Upper lobe of left lung (tissue), 6 donors: ENCODE data around the gene ACOXL. TPM values are rescaled to one million over a fixed set of nuclear protein-coding genes. Genes with fewer than 3 reads are reported as not detected.
A peak's percentile ranks its signal among the peaks of the same experiment; 100 is the strongest.

Experiments
- ATAC-seq, 2 donors: fragments of 200-7000 bp; cut with Tn5 transposase; one replicate each; pipeline ENCODE4 v1.9.1; 2022; ENCODE audit warnings: mild to moderate bottlenecking in 2 of 2, moderate library complexity in 2 of 2; ENCODE audit not compliant: low FRiP score in 2 of 2
- DNase-seq, 2 donors: peaks; one replicate each; pipeline ENCODE4 v3.0.0-alpha.2; 2019 to 2020
- H3K27ac ChIP-seq, 4 donors: fragments of 200-600 bp; sonication (generic); one replicate each; pipeline ENCODE4 v1.5.1; 2016 to 2019
- H3K27me3 ChIP-seq, 4 donors: fragments of 200-600 bp; sonication (generic); one replicate each; pipeline ENCODE4 v1.5.1; 2017 to 2019
- H3K36me3 ChIP-seq, 4 donors: fragments of 200-600 bp; sonication (generic); one replicate each; pipeline ENCODE4 v1.5.1; 2016 to 2019
- H3K4me1 ChIP-seq, 4 donors: fragments of 200-600 bp; sonication (generic); one replicate each; pipeline ENCODE4 v1.5.1; 2018 to 2019
- H3K4me3 ChIP-seq, 4 donors: fragments of 200-600 bp; sonication (generic); one replicate each; pipeline ENCODE4 v1.5.1; 2017 to 2019; ENCODE audit warnings: mild to moderate bottlenecking in 2 of 4, moderate library complexity in 1 of 4
- H3K9me3 ChIP-seq, 4 donors: fragments of 200-600 bp; sonication (generic); one replicate each; pipeline ENCODE4 v1.5.1; 2018 to 2019
- CTCF ChIP-seq, 6 experiments: fragments of 450-650 bp in 4 of 6; fragments of 200-600 bp in 2 of 6; sonication (generic) in 2 of 6; IDR thresholded peaks; one replicate each; pipeline ENCODE4 v1.5.1; 2016 to 2019; ENCODE audit warnings: antibody characterized with exemption in 6 of 6
- EP300 ChIP-seq, 4 donors: sonication (generic); formaldehyde crosslinking; IDR thresholded peaks; one replicate each; pipeline ENCODE4 v1.5.1; 2017; ENCODE audit warnings: antibody characterized with exemption in 4 of 4, control low read depth in 2 of 4
- POLR2A ChIP-seq, 4 donors: fragments of 450-650 bp; IDR thresholded peaks; one replicate each; pipeline ENCODE4 v1.5.1; 2016 to 2017; ENCODE audit warnings: antibody characterized with exemption in 4 of 4, mild to moderate bottlenecking in 2 of 4
- POLR2AphosphoS5 ChIP-seq, 2 donors: sonication (generic); formaldehyde crosslinking; IDR thresholded peaks; one replicate each; pipeline ENCODE4 v1.5.1; 2017; ENCODE audit warnings: antibody characterized with exemption in 2 of 2
- WGBS, 2 donors: methylation state at CpG; one replicate each; pipeline ENCODE4 v1.1.5; 2017 to 2018; 5-methylcytosine and 5-hydroxymethylcytosine counted together
- total RNA-seq, 6 donors: library from RNA; depleted of rRNA in 4 of 6; stranded (reverse); fragments of >200 nt in 4 of 6; gene quantifications; one replicate each; pipeline versions ENCODE4 v1.1.0 to v1.2.1, GENCODE V29; 2016 to 2021
- donor health status: DM: no; HTN: no; CAD: no; lungs with moderate emphysema.
- donor health status: DM: no; HTN: yes; CAD: no; lungs with severe emphysema.

Gene ACOXL
- total RNA-seq, 6 donors from 2014 or later = 30.2 to 128 (median 38.0) TPM

- no peaks in the 10 kb centered on the region for H3K36me3 ChIP-seq
- no peak overlapping the region for H3K4me3 ChIP-seq
- ATAC-seq (no peak), DNase-seq (no peak)
- H3K27ac ChIP-seq = peak overlapping the region in 2 of 4 donors; percentile 4 to 11
- no peaks in the 10 kb centered on the region for H3K9me3 ChIP-seq
- WGBS, 2 donors = 71 to 73% methylated on average over 10 to 12 of the region's 12 CpGs
- TF ChIP-seq POLR2A (IDR thresholded peaks at IDR 0.05) = no peak
- no peak for TF ChIP-seq CTCF (IDR thresholded peaks at IDR 0.05)
- peak in 1 of 2 donors; percentile 38 for TF ChIP-seq POLR2AphosphoS5 (IDR thresholded peaks at IDR 0.05)
- TF ChIP-seq EP300 (IDR thresholded peaks at IDR 0.05) = peak in 1 of 4 donors; percentile 2
- H3K27me3 ChIP-seq = no peaks in the 10 kb centered on the region
- no peaks in the 10 kb centered on the region for H3K4me1 ChIP-seq
Measured at GRCh38 chr2:110978756-110979470, 246.5 kb downstream of the ACOXL start.

GRCh38 chr2:110979471-110980338 is 247.3 kb downstream of the ACOXL start:
- TF ChIP-seq EP300 (IDR thresholded peaks at IDR 0.05) = no peak
- TF ChIP-seq CTCF (IDR thresholded peaks at IDR 0.05) = no peak
- no peak for TF ChIP-seq POLR2AphosphoS5 (IDR thresholded peaks at IDR 0.05)
- no peak for TF ChIP-seq POLR2A (IDR thresholded peaks at IDR 0.05)
- ATAC-seq (peak in 1 of 2 donors; percentile 66), DNase-seq (peak in 1 of 2 donors; percentile 15)
- H3K9me3 ChIP-seq = no peaks in the 10 kb centered on the region
- no peaks in the 10 kb centered on the region for H3K27me3 ChIP-seq
- no peaks in the 10 kb centered on the region for H3K4me1 ChIP-seq
- H3K36me3 ChIP-seq = no peaks in the 10 kb centered on the region
- 85 to 88% methylated on average over 3 to 10 of the region's 10 CpGs for whole genome bisulfite sequencing, 2 donors
- no peak overlapping the region for H3K4me3 ChIP-seq
- no peak overlapping the region for H3K27ac ChIP-seq

- Histone ChIP-seq H3K36me3 (no peaks in the 10 kb centered on the region), H3K27me3 (no peaks in the 10 kb centered on the region), H3K27ac (no peak overlapping the region), H3K4me1 (no peaks in the 10 kb centered on the region), H3K4me3 (no peak overlapping the region), H3K9me3 (no peaks in the 10 kb centered on the region)
- TF ChIP-seq POLR2A (IDR thresholded peaks at IDR 0.05) (no peak), POLR2AphosphoS5 (IDR thresholded peaks at IDR 0.05) (no peak), CTCF (IDR thresholded peaks at IDR 0.05) (no peak), EP300 (IDR thresholded peaks at IDR 0.05) (no peak)
- 83 to 85% methylated on average over 14 of the region's 14 CpGs for WGBS, 2 donors
- no peak for ATAC-seq
- DNase-seq = peak in 1 of 2 donors; percentile 38
Measured at GRCh38 chr2:110980339-110981062, 248.1 kb downstream of the ACOXL start.

GRCh38 chr2:110983133-110983532 is 250.8 kb downstream of the ACOXL start:
- no peak for ATAC-seq
- Histone ChIP-seq H3K27ac (no peak overlapping the region), H3K27me3 (no peaks in the 10 kb centered on the region), H3K4me3 (no peak overlapping the region), H3K36me3 (no peaks in the 10 kb centered on the region), H3K4me1 (no peaks in the 10 kb centered on the region), H3K9me3 (no peaks in the 10 kb centered on the region)
- DNase-seq = no peak
- TF ChIP-seq CTCF (IDR thresholded peaks at IDR 0.05) (no peak), EP300 (IDR thresholded peaks at IDR 0.05) (no peak), POLR2A (IDR thresholded peaks at IDR 0.05) (no peak), POLR2AphosphoS5 (IDR thresholded peaks at IDR 0.05) (no peak)
